ENCODE results near the gene LGI4.

The LGI4 gene

GRCh38 chr19:35085947-35086346, 48.9 kb downstream of the LGI4 start:
- no peak for DNase-seq (ENCODE audit: low read depth)

GRCh38 chr19:35084509-35084762, 50.4 kb downstream of the LGI4 start:
- DNase-seq (ENCODE audit: low read depth) = no peak

GRCh38 chr19:35083691-35084508, 51.0 kb downstream of the LGI4 start:
- DNase-seq (ENCODE audit: low read depth) = no peak

GRCh38 chr19:35081201-35081600, 53.7 kb downstream of the LGI4 start:
- DNase-seq (ENCODE audit: low read depth) = no peak

- DNase-seq (ENCODE audit: low read depth) = no peak
Measured at GRCh38 chr19:35080613-35081170, 54.2 kb downstream of the LGI4 start.

- DNase-seq (ENCODE audit: low read depth) = no peak
Measured at GRCh38 chr19:35079826-35080225, 55.0 kb downstream of the LGI4 start.

- no peak for DNase-seq (ENCODE audit: low read depth)
Measured at GRCh38 chr19:35077411-35078223, 57.2 kb downstream of the LGI4 start.

- DNase-seq (ENCODE audit: low read depth) = no peak
Measured at GRCh38 chr19:35076657-35077056, 58.2 kb downstream of the LGI4 start.

- no peak for DNase-seq (ENCODE audit: low read depth)
Measured at GRCh38 chr19:35076026-35076370, 58.9 kb downstream of the LGI4 start.

GRCh38 chr19:35075202-35076025, 59.4 kb downstream of the LGI4 start:
- no peak for DNase-seq (ENCODE audit: low read depth)

Data from HS-5 (cell line).